K562 (cell line): Measurements from ENCODE around the gene CDC42BPB. TPM values are rescaled to one million over a fixed set of nuclear protein-coding genes. Genes with fewer than 3 reads are reported as not detected.
A peak's percentile ranks its signal among the peaks of the same experiment; 100 is the strongest.

Experiments
- ATAC-seq: fragments of 200-7000 bp; cut with Tn5 transposase; 3 replicates; pipeline ENCODE4 v1.9.1; 2020; ENCODE audit warnings: moderate library complexity
- BruUV-seq: library from RNA; stranded (reverse); fragments of 400-500 nt; replicated peaks from 2 replicates; lab custom pipeline; 2021; lab: Mats Ljungman, UMichigan
- CTCF ChIA-PET: fragments of 300-600 bp; formaldehyde crosslinking; extraction: SDS; loops from one replicate; lab custom pipeline; 2021; ENCODE audit warnings: low intra/inter-chr PET ratio; lab: Yijun Ruan, JAX
- POLR2A ChIA-PET: fragments of 300-600, 350-650 bp; sonication (Branson Sonifier 250); formaldehyde crosslinking; extraction: SDS; loops from one replicate; lab custom pipeline; 2021; ENCODE audit warnings: antibody characterized with exemption, inconsistent platforms; lab: Yijun Ruan, JAX
- DNase-seq, 4 experiments: peaks; one replicate each; pipeline versions ENCODE4 v3.0.0 to v3.0.0-alpha.2; 2011 to 2018; ENCODE audit warnings: low spot score in 3 of 4, mixed read lengths in 3 of 4; ENCODE audit errors: extremely low read depth in 1 of 4
- FAIRE-seq: peaks from 2 replicates; lab custom pipeline; 2011; peaks lifted over from hg19 to GRCh38; lab: Jason Lieb, UNC
- H2AFZ ChIP-seq: 2 replicates; pipeline ENCODE4 v1.6.0; 2011; ENCODE audit warnings: low read depth, low read length, control low read depth, inconsistent platforms
- H3K27ac ChIP-seq: fragments of 200-600 bp; 3 replicates; pipeline ENCODE4 v1.8.0; 2011; ENCODE audit warnings: low read depth, mild to moderate bottlenecking, control low read depth, inconsistent platforms, low read length, moderate library complexity, mixed read lengths; ENCODE audit errors: extremely low read depth
- H3K27me3 ChIP-seq, 2 experiments: fragments of 300-600 bp in 1 of 2; 2 replicates in 1 of 2; 3 replicates in 1 of 2; pipeline versions ENCODE4 v1.6.0 to v1.8.0; 2011; ENCODE audit warnings: inconsistent platforms in 2 of 2, low read length in 2 of 2, mild to moderate bottlenecking in 1 of 2, mixed read lengths in 1 of 2, moderate library complexity in 1 of 2; ENCODE audit not compliant: control insufficient read depth in 2 of 2, insufficient read depth in 2 of 2
- H3K36me3 ChIP-seq: fragments of 300-600 bp; 3 replicates; pipeline ENCODE4 v1.8.0; 2011; ENCODE audit warnings: mild to moderate bottlenecking, low read length, inconsistent platforms; ENCODE audit not compliant: control insufficient read depth, insufficient read depth
- H3K4me1 ChIP-seq, 2 experiments: fragments of 200-600 bp in 1 of 2; replicated peaks in 1 of 2; 2 replicates in 1 of 2; 3 replicates in 1 of 2; pipeline versions ENCODE4 v1.5.1 to v1.8.0; 2011; ENCODE audit warnings: inconsistent platforms in 2 of 2, low read length in 2 of 2, mild to moderate bottlenecking in 1 of 2, mixed read lengths in 1 of 2, moderate library complexity in 1 of 2; ENCODE audit not compliant: control insufficient read depth in 2 of 2, insufficient read depth in 2 of 2
- H3K4me2 ChIP-seq: 2 replicates; pipeline ENCODE4 v1.6.1; 2011; ENCODE audit warnings: low read length, control low read depth, inconsistent platforms, mixed read lengths; ENCODE audit not compliant: insufficient read depth
- H3K4me3 ChIP-seq: fragments of 200-600 bp; sonication (generic), shearing (Covaris generic); 2 replicates; pipeline ENCODE4 v1.5.1; 2016; ENCODE audit warnings: control low read depth, inconsistent platforms
- H3K79me2 ChIP-seq: fragments of 200-600 bp; 3 replicates; pipeline ENCODE4 v1.8.0; 2011; ENCODE audit warnings: low read length, inconsistent platforms; ENCODE audit not compliant: control insufficient read depth, insufficient read depth
- H3K9ac ChIP-seq, 2 experiments: 2 replicates each; pipeline versions ENCODE4 v1.6.0 to v1.6.1; 2011; ENCODE audit warnings: low read depth in 2 of 2, low read length in 2 of 2, control low read depth in 1 of 2, inconsistent platforms in 1 of 2, mild to moderate bottlenecking in 1 of 2, mixed read lengths in 1 of 2; ENCODE audit not compliant: insufficient read depth in 1 of 2
- H3K9me1 ChIP-seq: one replicate; pipeline ENCODE4 v1.6.0; 2011; ENCODE audit warnings: inconsistent platforms, mild to moderate bottlenecking, low read length, moderate library complexity; ENCODE audit not compliant: control insufficient read depth, insufficient read depth
- H3K9me3 ChIP-seq: replicated peaks from 2 replicates; pipeline ENCODE4 v1.5.1; 2011; ENCODE audit warnings: low read depth, low read length, inconsistent platforms; ENCODE audit not compliant: control insufficient read depth, insufficient read depth
- H4K20me1 ChIP-seq: replicated peaks from 2 replicates; pipeline ENCODE4 v1.6.1; 2011; ENCODE audit warnings: low read length, inconsistent platforms, mixed read lengths; ENCODE audit not compliant: control insufficient read depth, insufficient read depth
- BACH1 ChIP-seq: fragments of 200-800 bp; sonication (Bioruptor generic); IDR thresholded peaks from 2 replicates; pipeline ENCODE4 v1.6.1; 2016; ENCODE audit warnings: missing genetic modification characterization, missing compliant biosample characterization
- BCOR ChIP-seq: fragments of 450-650 bp; IDR thresholded peaks from 2 replicates; pipeline ENCODE4 v1.6.1; 2016
- BRF1 ChIP-seq: IDR thresholded peaks from 3 replicates; pipeline ENCODE4 v1.6.1; 2011; ENCODE audit warnings: borderline replicate concordance, mild to moderate bottlenecking; ENCODE audit not compliant: insufficient read length; ENCODE audit errors: extremely low read depth
- CCNT2 ChIP-seq: IDR thresholded peaks from 2 replicates; pipeline ENCODE4 v1.6.1; 2011; ENCODE audit warnings: borderline replicate concordance, low read depth, mild to moderate bottlenecking, moderate library complexity, mixed read lengths, low read length; ENCODE audit not compliant: insufficient read length; ENCODE audit errors: extremely low read depth
- CTBP1 ChIP-seq: fragments of 450-650 bp; IDR thresholded peaks from 2 replicates; pipeline ENCODE4 v1.6.1; 2016; ENCODE audit warnings: borderline replicate concordance
- GABPB2 ChIP-seq: fragments of 250-450 bp; sonication (Bioruptor Pico); conservative IDR thresholded peaks from 2 replicates; pipeline ENCODE4 v1.5.1; 2021; ENCODE audit warnings: mild to moderate bottlenecking
- JUND ChIP-seq, 2 experiments: IDR thresholded peaks; 2 replicates in 1 of 2; 3 replicates in 1 of 2; pipeline ENCODE4 v1.6.1; 2011; ENCODE audit warnings: borderline replicate concordance in 2 of 2, low read depth in 2 of 2, low read length in 2 of 2, improper control_type of control experiment in 1 of 2, missing biosample characterization in 1 of 2, missing genetic modification characterization in 1 of 2, missing genetic modification reagents in 1 of 2
- KDM1A ChIP-seq, 2 experiments: fragments of 450-650 bp; IDR thresholded peaks; 2 replicates each; pipeline ENCODE4 v1.6.1; 2016; ENCODE audit warnings: mild to moderate bottlenecking in 2 of 2
- MNT ChIP-seq, 2 experiments: fragments of 450-650 bp; conservative IDR thresholded peaks; 2 replicates each; pipeline ENCODE4 v1.6.1; 2017; ENCODE audit warnings: mild to moderate bottlenecking in 2 of 2, moderate library complexity in 2 of 2
- MXD1 ChIP-seq: fragments of 250-450 bp; sonication (Bioruptor Pico); IDR thresholded peaks from 2 replicates; pipeline ENCODE4 v1.8.0; 2021; ENCODE audit warnings: borderline replicate concordance, mild to moderate bottlenecking, moderate library complexity; ENCODE audit not compliant: poor library complexity, severe bottlenecking
- RBBP5 ChIP-seq: fragments of 200-600 bp; sonication (generic); IDR thresholded peaks from 2 replicates; pipeline ENCODE4 v1.6.1; 2012; ENCODE audit warnings: borderline replicate concordance, mild to moderate bottlenecking, low read length, control low read depth, inconsistent platforms; ENCODE audit not compliant: insufficient read depth, poor library complexity, severe bottlenecking
- RFX1 ChIP-seq: fragments of 450-650 bp; IDR thresholded peaks from 2 replicates; pipeline ENCODE4 v1.6.1; 2016; ENCODE audit warnings: mild to moderate bottlenecking, moderate library complexity
- SIN3B ChIP-seq: fragments of 450-650 bp; IDR thresholded peaks from 2 replicates; pipeline ENCODE4 v1.6.1; 2017; ENCODE audit warnings: low read depth, mild to moderate bottlenecking, moderate library complexity
- SRSF7 ChIP-seq: fragments of 200-400 bp; formaldehyde crosslinking; optimal IDR thresholded peaks from 2 replicates; pipeline ENCODE3; 2017; ENCODE audit warnings: mild to moderate bottlenecking, low read depth, low read length
- XRCC5 ChIP-seq: fragments of 200-400 bp; formaldehyde crosslinking; IDR thresholded peaks from 2 replicates; pipeline ENCODE4 v1.6.1; 2017; ENCODE audit warnings: low read depth, mild to moderate bottlenecking, low read length
- ZNF696 ChIP-seq: fragments of 250-450 bp; sonication (Bioruptor Pico); conservative IDR thresholded peaks from 2 replicates; pipeline ENCODE4 v1.4.0; 2020; ENCODE audit warnings: mild to moderate bottlenecking, moderate library complexity
- ZNF740 ChIP-seq, 3 experiments: fragments of 200-800 bp in 1 of 3; sonication (Bioruptor generic) in 1 of 3; sonication (generic) in 1 of 3; formaldehyde crosslinking in 1 of 3; IDR thresholded peaks; 2 replicates each; pipeline versions ENCODE4 v1.6.1 to v1.8.0; 2016 to 2022; ENCODE audit warnings: mild to moderate bottlenecking in 2 of 3, missing compliant biosample characterization in 2 of 3, missing genetic modification characterization in 2 of 3, missing genetic modification reagents in 1 of 3
- WGBS: fragments of 100-300 bp; shearing (Covaris generic); methylation state at CpG from one replicate; pipeline ENCODE4 v1.1.6; 2016; ENCODE audit warnings: low coverage, mixed read lengths; ENCODE audit not compliant: insufficient coverage; ENCODE audit errors: missing lambda C conversion rate; 5-methylcytosine and 5-hydroxymethylcytosine counted together
- in situ Hi-C: fragments of 300-500 bp; cut with MboI; formaldehyde crosslinking; loops from 4 replicates; pipeline ENCODE4 v1.15.0; 2018; ENCODE audit warnings: inconsistent platforms, mixed read lengths
- intact Hi-C: fragments of 100-400 bp; cut with micrococcal nuclease; formaldehyde crosslinking; loops from 2 replicates; pipeline ENCODE4 v1.14.2; 2022
- polyA plus RNA-seq, 8 experiments: library from polyadenylated mRNA; depleted of rRNA in 4 of 8; stranded (reverse) in 5 of 8; unstranded in 3 of 8; fragments of >200 nt; fragmentation: Nextera tagmentation in 2 of 8; fragmentation: Illumina TruSeq in 1 of 8; extraction: Ambion mirVana in 2 of 8; extraction: Trizol in 1 of 8; gene quantifications; 2 replicates each; pipeline versions ENCODE4 v1.2.1 to v1.2.3, GENCODE V29; 2011 to 2014; ENCODE audit warnings: inconsistent platforms in 1 of 8, missing spikeins in 1 of 8
- total RNA-seq, 7 experiments: library from RNA; depleted of rRNA in 6 of 7; stranded (reverse); fragments of >200 nt in 6 of 7; fragmentation: Illumina TruSeq in 2 of 7; extraction: Trizol in 2 of 7; gene quantifications; 2 replicates each; pipeline versions ENCODE4 v1.2.1 to v1.2.3, GENCODE V29; 2011 to 2021; ENCODE audit warnings: low replicate concordance in 1 of 7

The CDC42BPB gene
- total and polyA plus RNA-seq, 9 of the 15 experiments (the other 6 are each of a cell fraction or from before 2014, with no cell fraction given): 0.07 to 24.3 (median 12.6) TPM

- Histone ChIP-seq H3K4me3 (peak overlapping the region; percentile 44), H3K9me1 (no peaks in the 10 kb centered on the region), H3K27me3 (no peaks in the 10 kb centered on the region), H2AFZ (peak overlapping the region; percentile 83), H3K36me3 (no peaks in the 10 kb centered on the region), H3K4me1 (peaks cover 3 to 60% of the 10 kb centered on the region in 2 experiments; a peak in 4 of 5 replicates), H3K4me2 (peak overlapping the region; percentile 65), H4K20me1 (no peaks in the 10 kb centered on the region), H3K27ac (0 out of 3 replicates have a peak overlapping the region, but pooled peaks have one; percentile 12), H3K9ac (peak overlapping the region; percentile 47 to 92; a peak in 3 of 4 replicates), H3K9me3 (no peaks in the 10 kb centered on the region), H3K79me2 (no peaks in the 10 kb centered on the region)
- POLR2A ChIA-PET: interaction anchor here (0.6 to 1.2 kb wide), 3 partner anchors 14 to 215 kb away, joined by 3 read pairs; no protein-coding TSS in a partner anchor
- in situ Hi-C loops (loop anchor here (5.0 kb wide), 1 partner anchor 212 kb away; no protein-coding TSS in a partner anchor), intact Hi-C loops (loop anchor here (2.0 to 10.0 kb wide), 2 partner anchors 66 to 470 kb away; no protein-coding TSS in a partner anchor)
- no TSS peak for BruUV-seq
- CTCF ChIA-PET: interaction anchor here (0.6 to 1.9 kb wide), 4 partner anchors 34 to 445 kb away, joined by 3 to 11 read pairs (median 4); no protein-coding TSS in a partner anchor
- DNase-seq: peak; percentile 62 to 85 (median 80)
- peak; percentile 49 for ATAC-seq
- peak; percentile 29 for FAIRE-seq
- WGBS: 8% methylated on average over 2 of the region's 21 CpGs
- no peak for TF ChIP-seq MXD1
- no peak for TF ChIP-seq CTBP1
- no peak for TF ChIP-seq XRCC5
- TF ChIP-seq MNT (conservative IDR thresholded peaks at IDR 0.05): no peak
- peak; percentile 39; the same call in 1 of the 2 replicates for TF ChIP-seq JUND (IDR thresholded peaks at IDR 0.05; ENCODE audit: borderline replicate concordance, low read depth, low read length)
- no peak for TF ChIP-seq JUND (tag; IDR thresholded peaks at IDR 0.05; ENCODE audit: borderline replicate concordance, low read depth, low read length)
- TF ChIP-seq RFX1: peak; percentile 65; the same call in 1 of the 2 replicates
- TF ChIP-seq SRSF7: no peak
- no peak for TF ChIP-seq BRF1
- TF ChIP-seq CCNT2: no peak
- TF ChIP-seq ZNF696 (CRISPR knock-in tag): no peak
- TF ChIP-seq BCOR: no peak
- no peak for TF ChIP-seq SIN3B
- peak; percentile 20 for TF ChIP-seq RBBP5
- TF ChIP-seq GABPB2 (CRISPR knock-in tag): no peak
- no peak for TF ChIP-seq BACH1 (tag)
- no peak for TF ChIP-seq KDM1A (IDR thresholded peaks at IDR 0.05)
- TF ChIP-seq ZNF740 (CRISPR knock-in tag; IDR thresholded peaks at IDR 0.05): no peak
- TF ChIP-seq ZNF740 (tag; IDR thresholded peaks at IDR 0.05): no peak
Measured at GRCh38 chr14:103074729-103075367, 17.5 kb upstream of the CDC42BPB start.
